ENCODE data around the gene TUBA1C.

- TF ChIP-seq KLF1 (tag by site-specific recombination; IDR thresholded peaks at IDR 0.05), result no peak
- no peak for TF ChIP-seq CTCF (tag by site-specific recombination; IDR thresholded peaks at IDR 0.05)
- TF ChIP-seq REST (tag by site-specific recombination; IDR thresholded peaks at IDR 0.05), result no peak
- no peak for TF ChIP-seq REPIN1 (tag by site-specific recombination; IDR thresholded peaks at IDR 0.05; ENCODE audit: low read depth)
- TF ChIP-seq KLF17 (tag by site-specific recombination; IDR thresholded peaks at IDR 0.05), result no peak
- TF ChIP-seq ZNF2 (tag by site-specific recombination; IDR thresholded peaks at IDR 0.05), result no peak
- TF ChIP-seq BCL11A (tag by site-specific recombination; IDR thresholded peaks at IDR 0.05; ENCODE audit: low read depth), result no peak
- no peak for TF ChIP-seq SETDB1 (IDR thresholded peaks at IDR 0.05; ENCODE audit: insufficient read length, low read length)
- TF ChIP-seq ZNF501 (tag by site-specific recombination; IDR thresholded peaks at IDR 0.05), result no peak
Observed at GRCh38 chr12:49322367-49322707, 57.5 kb downstream of the TUBA1C start.
